GM18499 (cell line): ENCODE results near the gene UGP2.
"Not testable (repeated sequence)": the region's sequence is repeated elsewhere in the genome, so short reads cannot be mapped to it uniquely, and the experiment has no call there.

Source experiments
- ATAC-seq: cut with Tn5 transposase; IDR thresholded peaks from one replicate; pipeline ENCODE4 v1.9.1; 2021; ENCODE audit warnings: moderate number of reproducible peaks; ENCODE audit not compliant: insufficient read depth, unreplicated experiment

UGP2 gene

DNA sequence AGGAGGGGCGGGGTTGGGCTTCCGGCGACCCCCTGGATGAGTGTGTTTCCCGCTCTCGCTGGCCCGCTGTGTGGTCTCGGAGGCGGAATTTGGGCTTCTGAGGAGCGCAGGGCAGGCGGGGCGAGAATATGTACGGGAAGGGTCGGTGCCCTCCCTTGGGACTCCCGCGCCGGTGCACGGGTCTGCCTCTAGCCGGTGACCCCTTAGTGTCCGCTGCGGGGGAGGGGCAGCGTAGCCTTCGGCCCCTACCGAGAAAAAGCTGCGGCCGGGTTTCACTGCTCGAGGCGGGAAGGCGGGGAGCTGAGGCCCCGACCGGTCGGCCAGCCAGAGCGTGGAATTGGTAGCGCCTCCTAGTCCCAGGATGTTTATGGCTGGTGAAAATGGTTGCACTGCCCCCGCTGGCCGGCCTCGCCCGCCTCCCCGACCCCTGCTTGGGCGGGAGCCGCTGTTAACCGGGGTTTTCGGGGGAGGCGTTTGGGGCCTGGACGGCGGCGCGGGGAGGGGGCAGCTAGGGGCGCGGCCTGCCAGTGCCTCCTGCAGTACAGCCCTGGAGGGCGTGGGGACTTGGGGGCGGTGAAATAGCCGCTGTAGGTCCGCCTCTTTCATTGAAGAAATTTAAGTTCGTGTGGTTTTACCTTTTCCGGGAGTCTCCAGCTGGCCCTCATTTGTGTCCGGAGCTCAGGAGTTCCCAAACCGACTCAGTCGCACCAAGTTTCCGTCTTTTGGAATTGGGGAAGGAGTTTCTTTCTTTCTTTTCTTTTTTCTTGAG, at the start of gene UGP2:
Gene UGP2 (plus strand): TSS at position 643 of the 769 bp plus-strand sequence. CDS start 290 bp downstream, outside the sequence.
- peak; percentile 47 for ATAC-seq

DNA sequence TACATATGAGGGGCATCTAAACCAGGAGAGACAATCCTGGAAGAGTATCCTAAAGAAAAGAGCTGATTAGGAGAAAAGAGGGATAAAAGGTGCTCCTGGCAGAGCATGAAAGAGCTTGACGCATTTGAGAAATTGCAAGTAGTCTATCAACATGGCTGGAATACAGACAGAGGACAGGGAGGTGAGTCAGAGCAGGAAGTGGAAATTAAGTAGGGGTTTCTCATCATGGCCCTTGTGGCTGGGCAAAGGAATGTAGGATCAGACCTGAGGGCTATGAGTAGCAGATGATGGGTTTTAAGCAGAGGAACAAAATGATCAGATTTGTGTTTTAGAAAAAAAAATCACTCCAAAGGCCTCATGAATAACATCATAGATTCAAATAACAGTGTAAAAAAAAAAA, 49.2 kb upstream of the UGP2 start:
- ATAC-seq = no peak

GRCh38 chr2:63796366-63796765, 45.3 kb upstream of the UGP2 start:
- no peak for ATAC-seq

GRCh38 chr2:63796796-63797195, 44.9 kb upstream of the UGP2 start:
- no peak for ATAC-seq

- no peak for ATAC-seq
Measured at GRCh38 chr2:63801455-63801854, 40.2 kb upstream of the UGP2 start.

GRCh38 chr2:63805412-63805811, 36.3 kb upstream of the UGP2 start:
- ATAC-seq = no peak

DNA sequence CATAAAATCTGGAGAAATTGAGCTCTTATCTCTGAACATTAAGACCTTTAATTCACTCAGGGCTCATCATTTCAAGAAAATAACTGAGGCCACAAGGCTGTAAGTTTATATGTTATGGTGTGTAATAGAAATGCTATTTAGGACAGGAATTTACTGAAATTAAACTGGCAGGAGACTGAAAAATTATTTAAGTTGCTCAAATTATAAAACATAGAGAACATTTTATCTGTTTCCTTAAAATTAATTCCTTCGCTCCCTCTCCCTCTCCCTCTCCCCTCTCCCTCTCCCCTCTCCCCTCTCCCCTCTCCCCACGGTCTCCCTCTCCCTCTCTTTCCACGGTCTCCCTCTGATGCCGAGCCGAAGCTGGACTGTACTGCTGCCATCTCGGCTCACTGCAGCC, 33.7 kb upstream of the UGP2 start:
- ATAC-seq = not testable (repeated sequence)

DNA sequence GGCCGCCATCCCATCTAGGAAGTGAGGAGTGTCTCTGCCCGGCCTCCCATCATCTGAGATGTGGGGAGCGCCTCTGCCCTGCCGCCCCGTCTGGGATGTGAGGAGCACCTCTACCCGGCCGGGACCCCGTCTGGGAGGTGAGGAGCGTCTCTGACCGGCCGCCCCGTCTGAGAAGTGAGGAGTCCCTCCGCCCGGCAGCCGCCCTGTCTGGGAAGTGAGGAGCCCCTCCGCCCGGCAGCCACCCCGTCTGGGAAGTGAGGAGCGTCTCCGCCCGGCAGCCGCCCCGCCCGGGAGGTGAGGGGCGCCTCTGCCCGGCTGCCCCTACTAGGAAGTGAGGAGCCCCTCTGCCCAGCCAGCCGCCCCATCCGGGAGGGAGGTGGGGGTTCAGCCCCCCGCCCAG, 32.8 kb upstream of the UGP2 start:
- not testable (repeated sequence) for ATAC-seq

- ATAC-seq = no peak
Measured at GRCh38 chr2:63811063-63811462, 30.6 kb upstream of the UGP2 start.

- not testable (repeated sequence) for ATAC-seq
Measured at GRCh38 chr2:63811870-63812269, 29.8 kb upstream of the UGP2 start.

DNA sequence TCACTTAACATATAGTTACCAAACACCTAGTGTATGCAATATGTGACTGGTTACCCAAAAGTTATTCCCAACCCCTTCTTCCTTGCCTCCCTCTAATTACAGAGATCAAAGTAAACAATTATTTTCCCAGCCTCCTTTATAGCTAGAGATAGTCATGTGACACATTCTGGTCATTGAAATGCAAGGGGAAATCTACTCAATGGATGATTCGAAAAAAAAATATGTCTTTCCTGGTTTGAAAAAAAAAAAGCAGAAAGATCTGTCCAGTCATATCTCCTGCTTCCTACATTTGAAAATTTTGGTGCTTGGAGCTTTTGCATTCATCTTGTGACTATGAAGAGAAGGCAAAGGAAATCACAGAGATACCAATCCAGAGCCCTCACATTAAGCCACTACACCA, 27.6 kb upstream of the UGP2 start:
- no peak for ATAC-seq

DNA sequence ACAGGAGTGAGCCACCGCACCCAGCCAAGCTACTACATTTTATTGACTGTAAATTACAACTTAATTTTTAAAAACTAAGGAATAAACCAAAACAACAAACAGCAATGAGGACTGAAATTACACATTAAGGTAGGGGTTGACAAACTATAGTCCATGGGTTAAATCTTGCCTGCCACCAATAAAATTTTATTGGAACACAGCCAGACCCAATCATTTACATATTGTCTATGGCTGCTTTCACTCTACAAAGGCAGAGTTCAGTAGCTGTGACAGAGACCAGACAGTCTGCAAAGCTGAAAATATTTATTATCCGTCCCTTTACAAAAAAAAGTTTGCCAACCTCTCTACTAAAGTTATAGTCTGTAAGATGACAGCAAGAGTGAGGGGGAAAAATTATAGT, 24.3 kb upstream of the UGP2 start:
- ATAC-seq = no peak

DNA sequence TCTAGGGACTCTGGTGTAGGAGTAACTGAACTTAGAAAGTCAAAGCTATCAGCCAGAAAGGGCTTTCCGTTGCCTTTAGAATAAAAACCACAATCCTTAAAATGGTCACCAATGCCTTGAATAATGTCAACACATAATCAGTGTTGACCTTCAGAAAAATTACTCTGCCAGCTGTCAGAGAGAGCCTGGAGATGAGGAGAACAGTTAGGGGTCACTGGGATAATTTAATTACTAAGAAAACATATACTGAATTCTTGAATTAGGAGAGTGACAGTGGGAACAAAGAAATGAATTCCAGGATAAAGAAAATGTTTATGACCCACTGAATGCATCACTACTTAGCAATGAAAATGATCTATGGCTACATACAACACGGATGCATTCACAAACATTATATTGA, 23.4 kb upstream of the UGP2 start:
- no peak for ATAC-seq

GRCh38 chr2:63819256-63819655, 22.4 kb upstream of the UGP2 start:
- no peak for ATAC-seq

DNA sequence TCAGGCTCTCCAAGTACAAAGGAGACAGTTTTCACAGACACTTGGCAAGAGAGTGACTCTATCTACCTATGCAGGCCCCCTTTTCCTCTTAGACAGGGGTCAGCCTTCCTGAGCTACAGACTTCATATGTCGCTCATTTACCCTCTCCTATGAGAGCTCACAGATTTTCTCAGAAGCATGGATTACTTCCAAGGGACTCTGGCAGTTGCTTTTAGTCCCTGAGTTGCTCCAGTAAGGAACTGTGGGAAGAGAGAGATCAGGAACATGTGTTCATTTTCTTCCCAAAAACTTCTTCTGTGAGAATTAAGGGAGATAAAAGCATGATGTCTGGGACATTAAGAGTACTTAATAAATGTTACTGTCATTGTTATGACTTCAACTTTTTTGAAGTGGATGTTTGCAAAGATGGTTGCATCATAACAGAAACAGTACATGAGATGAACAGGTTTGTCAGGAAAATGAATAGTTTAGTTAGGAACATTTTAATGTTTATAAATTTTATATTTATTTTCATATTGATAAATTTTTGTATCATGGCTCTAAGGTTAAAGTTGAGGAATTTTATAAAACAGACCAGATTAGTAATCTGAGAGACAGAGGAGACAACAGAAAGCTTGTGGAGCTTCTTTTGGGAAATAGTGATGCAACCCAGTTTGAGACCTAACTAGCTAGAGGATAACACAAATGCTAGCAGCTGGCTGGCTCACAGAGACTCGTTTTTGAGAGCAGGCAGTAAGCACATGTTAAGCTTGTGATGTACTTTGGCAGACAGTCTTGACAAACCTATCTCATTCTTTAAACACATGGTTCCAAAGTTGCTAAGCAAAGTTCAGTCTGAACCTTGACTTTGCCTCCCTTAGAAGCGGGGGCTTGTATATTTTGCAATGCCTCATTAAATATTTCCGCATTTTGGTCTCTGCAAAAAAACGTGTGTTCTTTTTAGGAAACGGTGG, 21.7 kb upstream of the UGP2 start:
- ATAC-seq = no peak

- ATAC-seq = no peak
Measured at GRCh38 chr2:63820969-63821368, 20.7 kb upstream of the UGP2 start.

- ATAC-seq = no peak
Measured at GRCh38 chr2:63821396-63821795, 20.3 kb upstream of the UGP2 start.

- ATAC-seq = no peak
Measured at GRCh38 chr2:63822478-63822877, 19.2 kb upstream of the UGP2 start.

- ATAC-seq = no peak
Measured at GRCh38 chr2:63827749-63828148, 13.9 kb upstream of the UGP2 start.

DNA sequence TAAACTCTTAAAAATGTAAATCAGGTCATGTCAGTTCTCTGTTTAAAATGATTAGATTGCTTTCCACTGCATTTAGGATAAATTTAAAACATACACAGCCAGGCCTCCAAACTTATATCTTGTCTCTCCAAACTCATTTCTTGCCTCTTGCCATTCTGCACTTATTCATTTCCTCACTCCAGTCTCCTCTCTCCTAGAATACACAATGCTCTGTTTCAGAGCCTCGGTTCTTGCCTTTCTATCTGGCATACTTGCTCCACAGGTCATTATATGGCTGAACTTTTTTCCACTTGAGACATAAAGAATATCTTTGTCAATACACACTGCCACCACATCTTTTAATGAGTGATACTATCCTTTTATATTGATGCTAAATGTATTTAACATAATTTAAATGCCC, 10.5 kb upstream of the UGP2 start:
- no peak for ATAC-seq

DNA sequence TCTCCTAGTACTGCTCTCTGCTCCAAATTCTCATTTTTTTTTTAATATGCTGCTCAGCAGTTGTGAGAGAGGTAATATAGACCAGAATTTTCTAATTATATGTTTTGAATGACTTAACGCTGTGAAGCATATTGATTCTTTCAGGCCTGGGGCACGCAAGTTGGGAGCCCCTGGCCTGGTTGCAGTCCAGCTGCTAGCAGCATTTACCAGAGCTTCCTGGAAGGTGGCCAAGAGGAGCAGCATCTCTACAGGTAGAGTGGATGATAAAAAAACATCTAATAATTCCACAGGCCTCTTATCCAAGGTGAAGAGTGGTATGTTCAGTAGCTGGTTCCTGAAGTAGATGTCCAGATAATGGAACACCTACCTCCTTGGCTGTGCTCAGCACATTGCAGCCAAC, 7.3 kb upstream of the UGP2 start:
- no peak for ATAC-seq
